Mesodermal cell (in vitro differentiated cells): ENCODE results near the gene TPBGL.

Source experiments
- H3K27ac ChIP-seq: 2 replicates; pipeline ENCODE4 v1.7.0; 2013; ENCODE audit warnings: mild to moderate bottlenecking, low read depth, low read length, moderate library complexity; ENCODE audit not compliant: severe bottlenecking
- H3K36me3 ChIP-seq: 2 replicates; pipeline ENCODE4 v1.7.1; 2013; ENCODE audit warnings: mild to moderate bottlenecking, low read length, moderate library complexity; ENCODE audit not compliant: control insufficient read depth, insufficient read depth
- H3K4me1 ChIP-seq: one replicate; pipeline ENCODE4 v1.7.1; 2013; ENCODE audit warnings: mild to moderate bottlenecking, low read length; ENCODE audit not compliant: insufficient read depth, control insufficient read depth, poor library complexity, severe bottlenecking
- H3K4me3 ChIP-seq: 2 replicates; pipeline ENCODE4 v1.7.0; 2013; ENCODE audit warnings: low read length, control low read depth, mild to moderate bottlenecking; ENCODE audit not compliant: insufficient read depth, poor library complexity, severe bottlenecking; ENCODE audit errors: extremely low read depth
- H3K9me3 ChIP-seq: 2 replicates; pipeline ENCODE4 v1.7.1; 2013; ENCODE audit warnings: mild to moderate bottlenecking, low read length, moderate library complexity; ENCODE audit not compliant: control insufficient read depth
- WGBS, 2 experiments: methylation state at CpG; one replicate each; pipeline ENCODE4 v1.1.5; 2013; ENCODE audit warnings: missing lambda C conversion rate in 2 of 2; ENCODE audit not compliant: insufficient coverage in 2 of 2; 5-methylcytosine and 5-hydroxymethylcytosine counted together

The TPBGL gene

DNA sequence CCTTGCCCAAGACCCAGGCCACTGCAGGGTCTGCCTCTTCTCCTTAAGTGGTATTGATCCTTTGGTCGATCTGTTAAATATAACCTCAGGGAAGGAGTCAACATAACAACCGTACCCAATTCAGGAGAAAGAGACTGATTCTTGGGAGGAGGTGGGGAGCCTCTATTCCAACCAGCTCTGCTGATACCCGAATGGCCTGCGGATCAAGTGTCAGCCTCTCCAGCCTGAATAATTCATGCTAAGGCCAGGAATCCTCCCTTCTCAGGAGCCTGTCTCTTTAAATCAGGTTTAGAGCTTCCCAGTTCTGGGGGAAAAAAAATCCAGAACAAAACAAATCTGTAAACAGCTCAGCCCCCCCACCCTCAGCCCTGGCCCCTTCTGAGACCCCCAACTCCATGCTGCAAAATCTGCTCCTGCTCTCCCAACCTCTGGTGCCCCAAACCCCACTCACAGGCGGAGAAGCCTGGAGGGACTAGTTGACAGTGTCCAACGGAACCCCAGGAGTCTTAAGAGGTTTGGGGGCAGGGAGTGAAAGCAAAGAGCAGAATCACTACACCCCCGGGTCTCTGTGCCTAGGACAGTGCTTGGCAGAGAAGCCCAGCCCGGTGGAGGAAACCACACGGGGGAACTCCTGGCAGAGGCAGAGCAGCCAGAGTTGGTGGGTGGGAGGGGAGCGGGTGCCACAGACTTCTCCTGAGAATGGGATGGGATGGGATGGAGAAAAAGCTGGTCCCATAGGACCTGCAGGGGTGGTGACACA, 863 bp upstream of the TPBGL start:
- Histone ChIP-seq H3K4me1 (peaks cover 11% of the 10 kb centered on the region), H3K36me3 (no peaks in the 10 kb centered on the region), H3K4me3 (no peak overlapping the region)

DNA sequence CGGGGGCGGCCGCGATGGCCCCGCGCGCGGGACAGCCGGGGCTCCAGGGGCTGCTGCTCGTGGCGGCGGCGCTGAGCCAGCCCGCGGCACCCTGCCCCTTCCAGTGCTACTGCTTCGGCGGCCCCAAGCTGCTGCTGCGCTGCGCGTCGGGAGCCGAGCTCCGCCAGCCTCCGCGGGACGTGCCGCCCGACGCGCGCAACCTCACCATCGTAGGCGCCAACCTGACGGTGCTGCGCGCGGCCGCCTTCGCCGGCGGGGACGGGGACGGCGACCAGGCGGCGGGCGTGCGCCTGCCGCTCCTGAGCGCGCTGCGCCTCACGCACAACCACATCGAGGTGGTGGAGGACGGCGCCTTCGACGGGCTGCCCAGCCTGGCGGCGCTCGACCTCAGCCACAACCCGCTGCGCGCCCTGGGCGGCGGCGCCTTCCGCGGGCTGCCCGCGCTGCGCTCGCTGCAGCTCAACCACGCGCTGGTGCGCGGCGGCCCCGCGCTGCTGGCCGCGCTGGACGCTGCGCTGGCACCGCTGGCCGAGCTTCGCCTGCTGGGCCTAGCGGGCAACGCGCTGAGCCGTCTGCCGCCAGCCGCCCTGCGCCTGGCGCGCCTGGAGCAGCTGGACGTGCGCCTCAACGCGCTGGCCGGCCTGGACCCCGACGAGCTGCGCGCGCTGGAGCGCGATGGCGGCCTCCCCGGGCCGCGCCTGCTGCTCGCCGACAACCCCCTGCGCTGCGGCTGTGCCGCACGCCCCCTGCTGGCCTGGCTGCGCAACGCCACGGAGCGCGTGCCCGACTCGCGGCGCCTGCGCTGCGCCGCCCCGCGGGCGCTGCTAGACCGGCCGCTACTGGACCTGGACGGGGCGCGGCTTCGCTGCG, 697 bp downstream of the TPBGL start:
- Histone ChIP-seq H3K27ac (no peak overlapping the region), H3K4me3 (peak overlapping the region; percentile 40), H3K4me1 (peaks cover 3% of the 10 kb centered on the region), H3K9me3 (no peaks in the 10 kb centered on the region), H3K36me3 (no peaks in the 10 kb centered on the region)
- WGBS, 2 experiments: 0 to 1% methylated on average over 122 to 123 of the region's 140 CpGs

More for the DNA sequence above, 863 bp upstream of the TPBGL start:
- H3K27ac ChIP-seq: no peak overlapping the region
- WGBS, 2 experiments: 55 to 58% methylated on average over 6 to 7 of the region's 10 CpGs
- no peaks in the 10 kb centered on the region for H3K9me3 ChIP-seq

GRCh38 chr11:75241906-75242644, 1.5 kb downstream of the TPBGL start:
- Histone ChIP-seq H3K36me3 (no peaks in the 10 kb centered on the region), H3K4me3 (peak overlapping the region; percentile 40), H3K27ac (no peak overlapping the region), H3K4me1 (peaks cover 3% of the 10 kb centered on the region), H3K9me3 (no peaks in the 10 kb centered on the region)
- WGBS, 2 experiments: 6 to 14% methylated on average over 31 to 69 of the region's 72 CpGs

DNA sequence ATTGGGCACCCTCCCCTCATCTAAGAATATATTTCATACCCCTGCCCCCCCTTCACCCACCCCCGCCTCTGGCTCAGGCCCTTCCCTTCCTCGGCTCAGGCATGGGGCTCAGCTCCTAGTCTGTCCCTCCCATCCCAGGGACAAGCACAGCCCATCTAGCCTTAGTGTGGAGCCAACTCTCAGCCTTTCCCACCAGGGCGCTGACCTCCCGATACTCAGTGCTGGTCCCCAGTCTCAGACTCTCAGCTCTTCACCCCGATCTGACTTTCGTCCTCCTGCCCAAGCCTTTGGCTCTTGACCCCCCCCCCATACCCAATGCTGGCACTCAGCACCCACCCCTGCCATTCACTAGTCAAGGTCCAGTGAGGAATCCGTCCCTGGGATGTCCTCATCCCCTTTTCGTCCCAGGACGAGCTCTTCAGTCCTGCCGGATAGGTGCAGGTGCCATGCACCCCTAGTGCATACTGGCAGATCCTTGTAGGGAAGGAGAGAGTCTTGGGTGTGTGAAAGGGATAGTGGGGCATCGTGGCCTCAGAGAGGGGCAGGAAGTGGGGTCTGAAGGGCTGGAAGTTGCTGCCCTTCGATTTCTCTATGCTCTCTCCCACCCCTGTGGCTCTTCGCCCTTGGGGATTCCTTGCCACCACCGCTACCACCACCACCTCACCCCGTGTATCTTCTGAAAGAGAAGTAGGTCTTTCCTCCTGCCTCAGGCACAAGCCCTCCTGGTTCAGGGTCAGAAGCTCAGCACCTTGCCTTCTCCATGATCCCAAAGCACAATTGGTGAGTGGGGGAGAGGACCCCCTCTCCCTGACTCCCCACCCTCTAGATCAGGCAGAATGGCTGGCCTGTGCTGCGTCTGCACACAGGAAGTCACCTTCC, 2.4 kb downstream of the TPBGL start:
- WGBS, 2 experiments: 83 to 97% methylated on average over 8 to 12 of the region's 16 CpGs
- Histone ChIP-seq H3K9me3 (no peaks in the 10 kb centered on the region), H3K4me3 (no peak overlapping the region), H3K4me1 (peaks cover 3% of the 10 kb centered on the region), H3K36me3 (no peaks in the 10 kb centered on the region), H3K27ac (no peak overlapping the region)

- H3K36me3 ChIP-seq: no peaks in the 10 kb centered on the region
- WGBS, 2 experiments: 78 to 90% methylated on average over 6 to 7 of the region's 10 CpGs
- no peaks in the 10 kb centered on the region for H3K9me3 ChIP-seq
- no peak overlapping the region for H3K4me3 ChIP-seq
- H3K4me1 ChIP-seq: peaks cover 6% of the 10 kb centered on the region
- H3K27ac ChIP-seq: no peak overlapping the region
Observed at GRCh38 chr11:75244052-75244814, 3.7 kb downstream of the TPBGL start.

- H3K36me3 ChIP-seq: no peaks in the 10 kb centered on the region
- peaks cover 2% of the 10 kb centered on the region for H3K4me1 ChIP-seq
- no peak overlapping the region for H3K27ac ChIP-seq
- no peaks in the 10 kb centered on the region for H3K9me3 ChIP-seq
- H3K4me3 ChIP-seq: no peak overlapping the region
- 72% methylated on average over 2 of the region's 5 CpGs; no CpG with 5 or more reads in 1 of the 2 experiments for WGBS, 2 experiments
Observed at GRCh38 chr11:75245356-75246005, 4.9 kb downstream of the TPBGL start.

GRCh38 chr11:75246006-75246670, 5.6 kb downstream of the TPBGL start:
- Histone ChIP-seq H3K4me1 (peaks cover 2% of the 10 kb centered on the region), H3K4me3 (no peak overlapping the region), H3K36me3 (no peaks in the 10 kb centered on the region), H3K9me3 (no peaks in the 10 kb centered on the region), H3K27ac (no peak overlapping the region)
- 88 to 92% methylated on average over 6 to 7 of the region's 7 CpGs for WGBS, 2 experiments

DNA sequence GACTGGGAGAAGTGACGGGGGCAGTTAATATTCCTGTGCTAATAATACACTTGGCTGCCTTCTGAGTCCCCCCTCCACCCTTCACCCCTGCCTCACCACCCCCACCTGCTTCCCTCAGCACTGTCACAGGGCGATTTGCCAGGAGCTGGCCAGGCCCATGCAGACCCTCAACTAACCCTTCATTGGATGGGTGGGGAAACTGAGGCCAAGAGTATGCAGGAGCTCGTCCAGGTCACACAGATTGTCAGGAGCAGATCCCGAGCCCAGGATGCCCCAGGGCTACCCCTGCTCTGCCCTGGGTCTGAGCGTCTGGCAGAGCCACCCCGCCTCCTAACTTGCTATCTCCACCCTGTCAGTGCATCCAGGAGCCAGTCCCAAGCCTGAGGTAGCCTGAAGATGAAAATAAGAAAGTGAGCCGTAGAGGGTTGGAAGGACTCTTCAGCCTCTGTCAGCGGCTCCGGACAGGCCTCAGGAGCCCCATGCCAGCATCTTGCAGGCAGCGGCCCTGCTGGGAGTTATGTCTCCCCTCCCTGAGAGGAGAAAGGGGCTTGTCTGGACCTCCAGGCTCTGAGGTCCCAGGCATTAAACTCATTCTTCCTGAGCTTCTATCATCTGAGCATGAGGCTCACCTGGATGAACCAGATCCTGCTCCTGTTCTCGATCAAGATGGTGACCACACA, 6.2 kb downstream of the TPBGL start:
- Histone ChIP-seq H3K9me3 (no peaks in the 10 kb centered on the region), H3K4me1 (peaks cover 2% of the 10 kb centered on the region), H3K36me3 (no peaks in the 10 kb centered on the region), H3K27ac (no peak overlapping the region), H3K4me3 (no peak overlapping the region)
- WGBS, 2 experiments: 94 to 95% methylated on average over 7 of the region's 11 CpGs
